SK-N-SH treated with all-trans-retinoic acid at 6 μM for 48 hours (cell line): ENCODE data around the gene PTPRD.

Experiments
- ATAC-seq: fragments of 200-7000 bp; cut with Tn5 transposase; 3 replicates; pipeline ENCODE4 v1.9.1; 2020; ENCODE audit warnings: mild to moderate bottlenecking, moderate library complexity
- ARNTL ChIP-seq: fragments of 450-650 bp; formaldehyde crosslinking; IDR thresholded peaks from 2 replicates; pipeline ENCODE4 v1.5.0; 2020; ENCODE audit warnings: low read depth, mild to moderate bottlenecking, moderate library complexity, borderline replicate concordance
- BACH2 ChIP-seq: fragments of 250-450 bp; sonication (Bioruptor Pico); IDR thresholded peaks from 2 replicates; pipeline ENCODE4 v1.9.0; 2021; ENCODE audit warnings: mild to moderate bottlenecking, borderline replicate concordance
- CREB5 ChIP-seq: fragments of 250-450 bp; sonication (Bioruptor Pico); IDR thresholded peaks from 2 replicates; pipeline ENCODE4 v1.5.1; 2020; ENCODE audit warnings: low read depth, mild to moderate bottlenecking, moderate library complexity
- CSDC2 ChIP-seq: fragments of 250-450 bp; sonication (Bioruptor Pico); IDR thresholded peaks from 2 replicates; pipeline ENCODE4 v1.5.0; 2020; ENCODE audit warnings: mild to moderate bottlenecking, moderate library complexity
- CSRNP3 ChIP-seq: fragments of 250-450 bp; sonication (Bioruptor Pico); IDR thresholded peaks from 2 replicates; pipeline ENCODE4 v1.5.1; 2021; ENCODE audit warnings: mild to moderate bottlenecking, moderate library complexity
- GLIS3 ChIP-seq: fragments of 250-450 bp; sonication (Bioruptor Pico); IDR thresholded peaks from 2 replicates; pipeline ENCODE4 v1.5.0; 2020; ENCODE audit warnings: mild to moderate bottlenecking, moderate library complexity
- POU6F1 ChIP-seq: fragments of 250-450 bp; sonication (Bioruptor Pico); IDR thresholded peaks from 2 replicates; pipeline ENCODE4 v1.8.0; 2021; ENCODE audit warnings: low read depth, mild to moderate bottlenecking, moderate library complexity, borderline replicate concordance
- RARB ChIP-seq: fragments of 250-450 bp; sonication (Bioruptor Pico); IDR thresholded peaks from 2 replicates; pipeline ENCODE4 v1.8.0; 2021; ENCODE audit warnings: mild to moderate bottlenecking, moderate library complexity
- SNAI2 ChIP-seq: fragments of 250-450 bp; sonication (Bioruptor Pico); IDR thresholded peaks from 2 replicates; pipeline ENCODE4 v1.5.0; 2020; ENCODE audit warnings: mild to moderate bottlenecking, moderate library complexity
- TCF4 ChIP-seq: fragments of 250-450 bp; sonication (Bioruptor Pico); IDR thresholded peaks from 2 replicates; pipeline ENCODE4 v1.8.0; 2021; ENCODE audit warnings: mild to moderate bottlenecking, moderate library complexity, borderline replicate concordance
- TOX ChIP-seq: fragments of 250-450 bp; sonication (Bioruptor Pico); IDR thresholded peaks from 2 replicates; pipeline ENCODE4 v1.8.0; 2021; ENCODE audit warnings: mild to moderate bottlenecking, moderate library complexity, borderline replicate concordance
- TSHZ2 ChIP-seq: fragments of 250-450 bp; sonication (Bioruptor Pico); IDR thresholded peaks from 2 replicates; pipeline ENCODE4 v1.5.0; 2020; ENCODE audit warnings: mild to moderate bottlenecking, moderate library complexity
- ZC3H10 ChIP-seq: fragments of 250-450 bp; sonication (Bioruptor Pico); IDR thresholded peaks from 2 replicates; pipeline ENCODE4 v1.5.1; 2021; ENCODE audit warnings: mild to moderate bottlenecking, moderate library complexity
- ZFP3 ChIP-seq: fragments of 250-450 bp; sonication (Bioruptor Pico); IDR thresholded peaks from 2 replicates; pipeline ENCODE4 v1.5.0; 2020; ENCODE audit warnings: mild to moderate bottlenecking, moderate library complexity
- ZFP30 ChIP-seq: fragments of 450-650 bp; formaldehyde crosslinking; IDR thresholded peaks from 2 replicates; pipeline ENCODE4 v1.5.0; 2022; ENCODE audit warnings: mild to moderate bottlenecking, moderate library complexity
- ZNF565 ChIP-seq: fragments of 450-650 bp; formaldehyde crosslinking; conservative IDR thresholded peaks from 2 replicates; pipeline ENCODE4 v1.5.0; 2020; ENCODE audit warnings: low read depth, mild to moderate bottlenecking, moderate library complexity
- ZNF8 ChIP-seq: fragments of 450-650 bp; formaldehyde crosslinking; IDR thresholded peaks from 2 replicates; pipeline ENCODE4 v1.5.0; 2020; ENCODE audit warnings: mild to moderate bottlenecking, moderate library complexity

The PTPRD gene

GRCh38 chr9:8852301-8852864 is 1760.4 kb downstream of the PTPRD start:
- no peak for ATAC-seq
- no peak for TF ChIP-seq ZNF565
- TF ChIP-seq, all 23 proteins: peak for 0

- no peak for ATAC-seq
- no peak for TF ChIP-seq RARB (CRISPR knock-in tag)
- no peak for TF ChIP-seq ARNTL (CRISPR knock-in tag)
- no peak for TF ChIP-seq GLIS3 (CRISPR knock-in tag)
- TF ChIP-seq ZFP30 = no peak
- TF ChIP-seq ZFP3 (CRISPR knock-in tag) = no peak
- TF ChIP-seq ZC3H10 = no peak
- TF ChIP-seq TSHZ2 (CRISPR knock-in tag) = no peak
- TF ChIP-seq TOX (CRISPR knock-in tag) = no peak
- TF ChIP-seq CSRNP3 (CRISPR knock-in tag) = no peak
- no peak for TF ChIP-seq BACH2 (CRISPR knock-in tag)
- TF ChIP-seq CREB5 (CRISPR knock-in tag) = no peak
- TF ChIP-seq POU6F1 (CRISPR knock-in tag) = no peak
- TF ChIP-seq CSDC2 (CRISPR knock-in tag) = no peak
- no peak for TF ChIP-seq ZNF565
- no peak for TF ChIP-seq ZNF8 (CRISPR knock-in tag)
- TF ChIP-seq, all 23 proteins: peak for 0
Measured at GRCh38 chr9:8850914-8851313, 1761.9 kb downstream of the PTPRD start.

- TF ChIP-seq TOX (CRISPR knock-in tag) (no peak), GLIS3 (CRISPR knock-in tag) (no peak), CSRNP3 (CRISPR knock-in tag) (no peak), SNAI2 (CRISPR knock-in tag) (no peak), TCF4 (peak; percentile 58; the same call in 1 of the 2 replicates), POU6F1 (CRISPR knock-in tag) (no peak), ARNTL (CRISPR knock-in tag) (no peak)
- no peak; the same call in 2 of the 3 replicates for ATAC-seq
Measured at GRCh38 chr9:8845808-8846207, 1767.0 kb downstream of the PTPRD start.
